Measurements from ENCODE around the gene F12.

The F12 gene

DNA sequence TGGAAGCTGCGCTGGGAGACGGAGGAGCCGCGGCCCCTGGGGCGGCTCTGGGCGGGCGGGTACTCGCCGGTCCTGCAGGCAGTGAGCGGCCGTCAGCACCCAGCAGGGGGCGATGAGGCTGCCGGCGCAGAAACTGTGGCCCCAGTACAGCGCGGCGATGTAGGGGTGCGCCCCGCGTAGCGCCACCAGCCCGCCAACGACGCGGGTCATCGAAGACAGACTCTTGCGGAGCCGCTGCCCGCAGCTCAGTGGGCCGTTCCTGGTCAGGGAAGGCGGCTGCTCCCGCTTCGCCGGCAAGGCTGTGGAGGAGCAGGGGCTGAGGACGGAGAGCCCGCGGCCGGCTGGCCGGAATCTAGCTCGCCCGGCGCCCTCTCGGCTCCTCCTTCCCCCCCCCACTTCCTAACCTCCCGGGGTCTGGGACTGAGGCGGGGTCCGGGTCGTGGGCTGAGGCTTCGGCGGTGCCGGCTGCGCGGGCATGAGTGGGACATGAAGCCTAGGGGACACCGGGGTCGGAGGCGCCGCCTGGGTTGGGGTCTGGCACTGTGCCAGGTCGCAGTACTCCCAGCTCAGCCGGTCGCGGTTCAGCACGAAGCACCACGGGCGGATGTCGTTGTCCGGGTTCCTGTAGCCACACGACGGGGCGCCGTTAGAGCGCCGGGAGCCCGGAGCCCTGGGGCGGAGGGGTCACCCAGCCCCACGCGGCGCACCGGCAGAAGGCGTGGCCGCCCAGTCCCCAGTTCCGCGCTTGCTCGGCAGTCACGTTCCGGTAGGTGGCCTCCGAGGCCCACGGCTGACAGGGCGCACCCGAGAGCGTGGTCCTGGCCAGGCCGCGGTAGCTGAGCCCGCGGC lies 5.3 kb downstream of the F12 start (continued):
- TF ChIP-seq, protein P1, sequence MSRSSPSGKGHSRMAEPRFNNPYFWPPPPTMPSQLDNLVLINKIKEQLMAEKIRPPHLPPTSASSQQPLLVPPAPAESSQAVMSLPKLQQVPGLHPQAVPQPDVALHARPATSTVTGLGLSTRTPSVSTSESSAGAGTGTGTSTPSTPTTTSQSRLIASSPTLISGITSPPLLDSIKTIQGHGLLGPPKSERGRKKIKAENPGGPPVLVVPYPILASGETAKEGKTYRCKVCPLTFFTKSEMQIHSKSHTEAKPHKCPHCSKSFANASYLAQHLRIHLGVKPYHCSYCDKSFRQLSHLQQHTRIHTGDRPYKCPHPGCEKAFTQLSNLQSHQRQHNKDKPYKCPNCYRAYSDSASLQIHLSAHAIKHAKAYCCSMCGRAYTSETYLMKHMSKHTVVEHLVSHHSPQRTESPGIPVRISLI (tag by site-specific recombination; IDR thresholded peaks at IDR 0.05), result no peak
- 0 out of 2 replicates have a peak, but pooled peaks have one; percentile 11 for TF ChIP-seq ZNF449 (tag by site-specific recombination; IDR thresholded peaks at IDR 0.05)
- TF ChIP-seq, protein P2, sequence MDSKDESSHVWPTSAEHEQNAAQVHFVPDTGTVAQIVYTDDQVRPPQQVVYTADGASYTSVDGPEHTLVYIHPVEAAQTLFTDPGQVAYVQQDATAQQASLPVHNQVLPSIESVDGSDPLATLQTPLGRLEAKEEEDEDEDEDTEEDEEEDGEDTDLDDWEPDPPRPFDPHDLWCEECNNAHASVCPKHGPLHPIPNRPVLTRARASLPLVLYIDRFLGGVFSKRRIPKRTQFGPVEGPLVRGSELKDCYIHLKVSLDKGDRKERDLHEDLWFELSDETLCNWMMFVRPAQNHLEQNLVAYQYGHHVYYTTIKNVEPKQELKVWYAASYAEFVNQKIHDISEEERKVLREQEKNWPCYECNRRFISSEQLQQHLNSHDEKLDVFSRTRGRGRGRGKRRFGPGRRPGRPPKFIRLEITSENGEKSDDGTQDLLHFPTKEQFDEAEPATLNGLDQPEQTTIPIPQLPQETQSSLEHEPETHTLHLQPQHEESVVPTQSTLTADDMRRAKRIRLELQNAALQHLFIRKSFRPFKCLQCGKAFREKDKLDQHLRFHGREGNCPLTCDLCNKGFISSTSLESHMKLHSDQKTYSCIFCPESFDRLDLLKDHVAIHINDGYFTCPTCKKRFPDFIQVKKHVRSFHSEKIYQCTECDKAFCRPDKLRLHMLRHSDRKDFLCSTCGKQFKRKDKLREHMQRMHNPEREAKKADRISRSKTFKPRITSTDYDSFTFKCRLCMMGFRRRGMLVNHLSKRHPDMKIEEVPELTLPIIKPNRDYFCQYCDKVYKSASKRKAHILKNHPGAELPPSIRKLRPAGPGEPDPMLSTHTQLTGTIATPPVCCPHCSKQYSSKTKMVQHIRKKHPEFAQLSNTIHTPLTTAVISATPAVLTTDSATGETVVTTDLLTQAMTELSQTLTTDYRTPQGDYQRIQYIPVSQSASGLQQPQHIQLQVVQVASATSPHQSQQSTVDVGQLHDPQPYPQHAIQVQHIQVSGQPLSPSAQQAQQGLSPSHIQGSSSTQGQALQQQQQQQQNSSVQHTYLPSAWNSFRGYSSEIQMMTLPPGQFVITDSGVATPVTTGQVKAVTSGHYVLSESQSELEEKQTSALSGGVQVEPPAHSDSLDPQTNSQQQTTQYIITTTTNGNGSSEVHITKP (tag by site-specific recombination; IDR thresholded peaks at IDR 0.05), result peak; percentile 69; the same call in 1 of the 2 replicates
- TF ChIP-seq ZNF214 (tag by site-specific recombination; IDR thresholded peaks at IDR 0.05; ENCODE audit: borderline replicate concordance), result 0 out of 2 replicates have a peak, but pooled peaks have one; percentile 62
- no peak for TF ChIP-seq ZSCAN4 (tag by site-specific recombination; IDR thresholded peaks at IDR 0.05)
- peak; percentile 78 for TF ChIP-seq BCL6B (tag by site-specific recombination; IDR thresholded peaks at IDR 0.05)
- no peak for TF ChIP-seq ZFP3 (tag by site-specific recombination; IDR thresholded peaks at IDR 0.05; ENCODE audit: low read depth)
- peak; percentile 86; the same call in 1 of the 2 replicates for TF ChIP-seq ZNF571 (tag by site-specific recombination; IDR thresholded peaks at IDR 0.05)
- peak; percentile 83 for TF ChIP-seq ZBTB17 (tag by site-specific recombination; IDR thresholded peaks at IDR 0.05)
- TF ChIP-seq ZNF624 (tag by site-specific recombination; IDR thresholded peaks at IDR 0.05), result peak; percentile 93
- peak; percentile 66; the same call in 1 of the 2 replicates for TF ChIP-seq ZNF501 (tag by site-specific recombination; IDR thresholded peaks at IDR 0.05)
- TF ChIP-seq ZNF350 (tag by site-specific recombination; IDR thresholded peaks at IDR 0.05), result no peak; the same call in 1 of the 2 replicates
- TF ChIP-seq ATF2 (tag by site-specific recombination; IDR thresholded peaks at IDR 0.05; ENCODE audit: low read depth), result no peak
- peak; percentile 91 for TF ChIP-seq ZBTB44 (tag by site-specific recombination; IDR thresholded peaks at IDR 0.05)
- TF ChIP-seq, protein P3, sequence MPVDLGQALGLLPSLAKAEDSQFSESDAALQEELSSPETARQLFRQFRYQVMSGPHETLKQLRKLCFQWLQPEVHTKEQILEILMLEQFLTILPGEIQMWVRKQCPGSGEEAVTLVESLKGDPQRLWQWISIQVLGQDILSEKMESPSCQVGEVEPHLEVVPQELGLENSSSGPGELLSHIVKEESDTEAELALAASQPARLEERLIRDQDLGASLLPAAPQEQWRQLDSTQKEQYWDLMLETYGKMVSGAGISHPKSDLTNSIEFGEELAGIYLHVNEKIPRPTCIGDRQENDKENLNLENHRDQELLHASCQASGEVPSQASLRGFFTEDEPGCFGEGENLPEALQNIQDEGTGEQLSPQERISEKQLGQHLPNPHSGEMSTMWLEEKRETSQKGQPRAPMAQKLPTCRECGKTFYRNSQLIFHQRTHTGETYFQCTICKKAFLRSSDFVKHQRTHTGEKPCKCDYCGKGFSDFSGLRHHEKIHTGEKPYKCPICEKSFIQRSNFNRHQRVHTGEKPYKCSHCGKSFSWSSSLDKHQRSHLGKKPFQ (tag by site-specific recombination; IDR thresholded peaks at IDR 0.05), result no peak
- TF ChIP-seq ZNF132 (tag by site-specific recombination; IDR thresholded peaks at IDR 0.05; ENCODE audit: borderline replicate concordance), result no peak
- TF ChIP-seq SP2 (tag by site-specific recombination; IDR thresholded peaks at IDR 0.05), result peak; percentile 62
- TF ChIP-seq OVOL3 (tag by site-specific recombination; IDR thresholded peaks at IDR 0.05), result no peak
- no peak for TF ChIP-seq ZNF548 (tag by site-specific recombination; IDR thresholded peaks at IDR 0.05)
- peak; percentile 91 for TF ChIP-seq KLF9 (tag by site-specific recombination; IDR thresholded peaks at IDR 0.05; ENCODE audit: low read depth)
- no peak for TF ChIP-seq MEIS1 (CRISPR knock-in tag; IDR thresholded peaks at IDR 0.05; ENCODE audit: borderline replicate concordance)
- no peak for TF ChIP-seq ZNF701 (tag by site-specific recombination; IDR thresholded peaks at IDR 0.05)

Data from HEK293 (cell line).